Sciatic nerve (tissue), 2 donors: ENCODE results near the gene TIMM17B. TPM values are rescaled to one million over a fixed set of nuclear protein-coding genes. Genes with fewer than 3 reads are reported as not detected.

ENCODE experiments used
- ATAC-seq: fragments of 200-7000 bp; cut with Tn5 transposase; one replicate; pipeline ENCODE4 v1.9.1; 2020; ENCODE audit warnings: mild to moderate bottlenecking, moderate library complexity
- DNase-seq: peaks from one replicate; pipeline ENCODE4 v3.0.0-alpha.2; 2020; ENCODE audit warnings: low spot score
- intact Hi-C: fragments of 100-400 bp; cut with DNase I; formaldehyde crosslinking; loops from one replicate; pipeline ENCODE4 v1.14.2; 2022
- total RNA-seq: library from RNA; stranded (reverse); fragmentation: NEBNext Ultra II Directional; extraction: Animal tissue kit (Norgen Biotek cat#: 25700); gene quantifications from one replicate; pipeline ENCODE4 v1.2.1, GENCODE V29; 2021
- donor health status: DM: no; HTN: no; CAD: no.
- donor health status: DM: no; HTN: no; CAD: no.

The TIMM17B gene
- total RNA-seq, 1 donor from 2014 or later = 28.0 TPM

DNA sequence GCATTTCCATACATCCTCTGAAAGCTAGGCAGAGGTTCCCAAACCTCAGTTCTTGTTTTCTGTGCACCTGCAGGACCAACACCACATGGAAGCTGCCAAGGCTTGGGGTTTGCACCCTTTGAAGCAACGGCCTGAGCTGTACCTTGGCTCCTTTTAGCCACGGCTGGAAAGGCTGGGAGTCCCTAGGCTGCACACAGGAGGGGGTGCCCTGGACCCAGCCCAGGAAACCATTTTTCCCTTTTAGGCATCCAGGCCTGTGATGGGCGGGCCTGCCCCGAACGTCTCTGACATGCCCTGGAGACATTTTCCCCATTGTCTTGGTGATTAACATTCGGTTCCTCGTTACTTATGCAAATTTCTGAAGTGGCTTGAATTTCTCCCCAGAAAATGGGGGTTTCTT lies 44.7 kb downstream of the TIMM17B start:
- intact Hi-C loops = no loop called here
- ATAC-seq = no peak
- DNase-seq = no peak

DNA sequence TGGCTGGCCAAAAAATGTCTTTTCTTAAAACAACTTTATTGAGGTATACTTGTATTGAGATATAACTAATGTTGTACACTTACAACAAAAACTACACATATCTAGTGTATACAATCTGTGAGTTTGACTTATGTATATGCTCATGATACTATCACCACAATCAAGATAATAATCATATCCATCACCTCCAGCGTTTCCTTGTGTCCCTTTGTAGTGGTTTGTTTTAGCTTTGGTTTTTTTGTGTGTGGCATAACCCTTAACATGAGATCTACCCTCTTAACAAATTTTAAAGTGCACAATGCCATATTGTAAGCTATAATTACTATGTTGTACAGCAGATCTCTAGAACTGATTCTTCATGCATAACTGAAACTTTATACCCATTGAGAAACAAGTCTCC lies 48.7 kb downstream of the TIMM17B start:
- DNase-seq (no peak), ATAC-seq (no peak)
- intact Hi-C loops = no loop called here

Other genes with a start within 250 kb of the TIMM17B start
- 14.4 TPM for gene WAS, start 214.0 kb downstream of the TIMM17B start, total RNA-seq
- gene SUV39H1, start 201.0 kb downstream of the TIMM17B start, total RNA-seq = 5.3 TPM
- gene GLOD5, start 136.0 kb downstream of the TIMM17B start, total RNA-seq = not detected
- gene GATA1, start 111.2 kb downstream of the TIMM17B start, total RNA-seq = 0.76 TPM
- gene HDAC6, start 95.7 kb downstream of the TIMM17B start, total RNA-seq = 106 TPM
- 0.36 TPM for gene ERAS, start 71.3 kb downstream of the TIMM17B start, total RNA-seq
- 0.67 TPM for gene PCSK1N, start 62.2 kb downstream of the TIMM17B start, total RNA-seq
- gene PQBP1, start 162 bp upstream of the TIMM17B start, total RNA-seq = 51.2 TPM
- gene SLC35A2, start 13.9 kb upstream of the TIMM17B start, total RNA-seq = 19.2 TPM
- 10.8 TPM for gene PIM2, start 21.3 kb upstream of the TIMM17B start, total RNA-seq
- gene OTUD5, start 59.8 kb upstream of the TIMM17B start, total RNA-seq = 50.5 TPM
- gene KCND1, start 74.1 kb upstream of the TIMM17B start, total RNA-seq = 2.5 TPM
- gene GRIPAP1, start 104.5 kb upstream of the TIMM17B start, total RNA-seq = 53.5 TPM
- gene TFE3, start 145.6 kb upstream of the TIMM17B start, total RNA-seq = 69.0 TPM
- 7.9 TPM for gene CCDC120, start 161.2 kb upstream of the TIMM17B start, total RNA-seq
- 29.6 TPM for gene PRAF2, start 176.2 kb upstream of the TIMM17B start, total RNA-seq
- gene WDR45, start 182.1 kb upstream of the TIMM17B start, total RNA-seq = 70.9 TPM
- gene GPKOW, start 226.0 kb upstream of the TIMM17B start, total RNA-seq = 20.5 TPM